Germinal center (tissue), 1 donor: ENCODE results near the gene CEP250.

Experiments used
- DNase-seq: peaks from one replicate; pipeline ENCODE4 v3.0.0; 2012; ENCODE audit warnings: mixed read lengths, low spot score

Gene CEP250

DNA sequence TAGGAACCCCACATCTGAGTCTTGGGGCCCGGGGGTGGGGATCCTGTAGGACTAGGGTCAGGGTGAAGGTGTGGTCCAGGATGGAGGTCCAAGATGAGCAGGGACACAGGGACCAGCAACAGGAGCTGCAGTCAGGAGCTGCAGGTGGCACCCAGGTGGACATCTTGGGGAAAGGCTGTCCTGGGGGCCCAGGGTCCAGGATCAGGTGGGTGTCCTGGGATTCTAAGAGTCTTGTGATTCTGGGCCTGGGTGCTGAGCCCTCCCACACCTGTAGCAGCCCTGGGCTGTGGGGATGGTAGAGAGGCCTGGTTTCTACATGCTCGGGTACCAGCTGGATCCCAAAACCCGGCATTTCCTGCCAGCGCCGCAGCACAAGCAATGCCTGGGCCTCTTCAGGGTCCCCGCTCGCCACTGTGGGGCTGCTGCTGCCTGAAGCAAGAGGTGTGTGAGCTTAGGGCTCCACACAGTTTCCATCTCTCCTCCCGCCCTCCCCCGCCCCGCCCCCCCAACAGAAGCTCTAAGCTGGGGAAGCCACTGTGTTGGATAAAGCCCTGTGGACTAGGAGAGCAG is 107.2 kb downstream of the CEP250 start:
- no peak for DNase-seq

GRCh38 chr20:35563834-35564233 is 108.4 kb downstream of the CEP250 start:
- DNase-seq = no peak

DNA sequence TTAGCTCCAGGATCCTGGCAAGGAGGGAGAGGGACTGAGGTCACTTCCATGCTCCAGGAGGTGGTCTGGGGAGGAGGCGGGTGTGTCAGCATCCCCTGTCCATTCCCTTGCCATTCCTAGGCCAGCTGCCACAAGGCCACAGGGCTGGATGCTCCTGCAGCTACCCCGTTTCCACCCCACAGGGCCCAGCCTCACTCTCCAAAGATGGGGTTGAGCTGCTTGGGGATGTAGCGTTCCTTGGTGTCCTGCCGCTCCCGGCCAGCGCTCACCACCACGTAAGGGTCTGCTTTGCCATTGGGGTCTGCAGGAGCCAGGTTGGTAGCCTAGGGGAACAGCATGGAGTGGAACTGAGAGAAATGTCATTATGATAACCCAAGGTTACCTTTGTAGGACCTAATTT is 109.5 kb downstream of the CEP250 start:
- DNase-seq = no peak

DNA sequence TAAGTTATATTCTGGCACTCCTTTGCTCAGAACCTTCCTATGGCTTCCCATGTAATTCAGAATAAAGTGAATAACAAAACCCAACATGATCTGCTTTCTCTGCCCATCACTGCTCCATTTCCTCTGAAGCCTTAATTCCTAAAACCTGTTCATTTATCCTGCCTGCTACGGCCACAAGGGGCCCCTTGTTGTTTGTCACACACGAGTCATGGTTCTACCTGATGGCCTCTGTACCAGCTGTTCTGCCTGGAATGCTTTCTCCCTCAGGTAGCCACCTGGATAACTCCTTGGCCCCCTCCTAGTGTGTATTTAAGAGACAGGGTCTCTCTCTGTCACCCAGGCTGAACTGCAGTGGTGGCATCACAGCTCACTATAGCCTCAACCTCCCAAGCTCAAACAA is 113.2 kb downstream of the CEP250 start:
- no peak for DNase-seq
